ENCODE data around the gene KSR2. TPM values are rescaled to one million over a fixed set of nuclear protein-coding genes. Genes with fewer than 3 reads are reported as not detected.

The KSR2 gene
- total and polyA plus RNA-seq, 2 of the 13 experiments (the other 11 are each of a cell fraction or from before 2014, with no cell fraction given), result 0.02 TPM; not detected in 1

GRCh38 chr12:117409286-117409685 is 559.5 kb downstream of the KSR2 start:
- no peak for DNase-seq (ENCODE audit: low spot score)
- no TSS peak for BruUV-seq (replicated peaks)
- Histone ChIP-seq H4K20me1 (ENCODE audit: insufficient read depth, low read length) (no peaks in the 10 kb centered on the region), H3K9me3 (ENCODE audit: low read length) (no peaks in the 10 kb centered on the region), H3K79me2 (ENCODE audit: insufficient read depth, low read length) (no peaks in the 10 kb centered on the region), H3K4me1 (ENCODE audit: insufficient read depth, low read length) (no peaks in the 10 kb centered on the region), H3K4me3 (replicated peaks in 1 of 3; ENCODE audit: insufficient read depth in 1 of 3, low read depth in 2 of 3, low read length in 3 of 3) (no peak overlapping the region), H2AFZ (ENCODE audit: low read length) (no peak overlapping the region), H3K4me2 (ENCODE audit: low read depth, low read length) (no peak overlapping the region), H3K36me3 (replicated peaks in 1 of 2; ENCODE audit: control insufficient read depth in 1 of 2, insufficient read depth in 2 of 2, low read length in 2 of 2) (no peaks in the 10 kb centered on the region), H3K9ac (ENCODE audit: insufficient read depth, low read depth, low read length) (no peak overlapping the region), H3K27me3 (ENCODE audit: control insufficient read depth in 1 of 2, insufficient read depth in 2 of 2, low read length in 2 of 2) (no peaks in the 10 kb centered on the region), H3K27ac (ENCODE audit: extremely low read length, insufficient read depth, low read length) (no peak overlapping the region)
- intact Hi-C loops (cut with micrococcal nuclease; ENCODE audit: unreplicated experiment), result no loop called here
- no peak for ATAC-seq
- no peak for FAIRE-seq
- no peak for TF ChIP-seq ZNF776 (CRISPR knock-in tag; IDR thresholded peaks at IDR 0.05)
- TF ChIP-seq ZNF225 (CRISPR knock-in tag; IDR thresholded peaks at IDR 0.05), result no peak
- no peak for TF ChIP-seq TBX2 (CRISPR knock-in tag; IDR thresholded peaks at IDR 0.05; ENCODE audit: borderline replicate concordance)
- TF ChIP-seq KLF15 (CRISPR knock-in tag; IDR thresholded peaks at IDR 0.05; ENCODE audit: borderline replicate concordance), result no peak
- no peak for TF ChIP-seq BCLAF1 (IDR thresholded peaks at IDR 0.05)
- TF ChIP-seq ZNF792 (CRISPR knock-in tag; IDR thresholded peaks at IDR 0.05), result no peak
- no peak for TF ChIP-seq RBFOX2 (IDR thresholded peaks at IDR 0.05; ENCODE audit: low read depth, low read length)
- TF ChIP-seq CBFB (CRISPR knock-in tag; IDR thresholded peaks at IDR 0.05), result no peak
- no peak for TF ChIP-seq ATAD3A (CRISPR knock-in tag; IDR thresholded peaks at IDR 0.05)
- TF ChIP-seq CHD2 (IDR thresholded peaks at IDR 0.05; ENCODE audit: low read depth, low read length), result no peak
- no peak for TF ChIP-seq EP300 (IDR thresholded peaks at IDR 0.05; ENCODE audit: low read depth in 2 of 2, low read length in 2 of 2)
- no peak for TF ChIP-seq EP300 (CRISPR knock-in tag; IDR thresholded peaks at IDR 0.05; ENCODE audit: borderline replicate concordance)
- TF ChIP-seq HOXA7 (CRISPR knock-in tag; IDR thresholded peaks at IDR 0.05), result no peak
- no peak for TF ChIP-seq ADNP (CRISPR knock-in tag; IDR thresholded peaks at IDR 0.05)
- TF ChIP-seq SSRP1 (CRISPR knock-in tag; IDR thresholded peaks at IDR 0.05), result no peak
- TF ChIP-seq ZBTB14 (CRISPR knock-in tag; IDR thresholded peaks at IDR 0.05), result no peak
- no peak for TF ChIP-seq DZIP1 (CRISPR knock-in tag; IDR thresholded peaks at IDR 0.05)
- no peak for TF ChIP-seq SIX4 (CRISPR knock-in tag; IDR thresholded peaks at IDR 0.05)
- in situ Hi-C loops (cut with HindIII; ENCODE audit: extremely low pct_ligation_motif_present, low pct_unique_long_range_greater_than_20kb), result no loop called here
- POLR2A ChIA-PET, result no interaction called here
- CTCF ChIA-PET (ENCODE audit: low intra/inter-chr PET ratio, low total read pairs), result no interaction called here

Measured in HepG2 (cell line).